ENCODE results near the gene OAS3.

DNA sequence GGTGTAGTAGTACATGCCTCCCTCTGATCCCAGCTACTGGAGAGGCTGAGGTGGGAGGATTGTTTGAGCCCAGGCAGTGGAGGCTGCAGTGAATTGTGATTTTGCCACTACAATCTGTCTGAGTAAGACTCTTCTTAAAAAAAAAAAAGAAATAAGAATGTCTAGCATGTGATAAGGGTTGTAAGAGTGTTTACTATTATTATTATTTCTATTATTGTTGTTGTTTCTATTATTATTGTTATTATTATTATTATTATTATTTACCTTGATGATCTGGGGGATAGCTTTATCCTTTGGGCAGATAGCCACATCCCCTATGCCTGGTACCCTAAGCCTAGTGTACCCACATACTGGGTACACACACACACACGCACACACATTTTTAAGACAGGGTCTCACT is 4.3 kb downstream of the OAS3 start:
- TF ChIP-seq, protein P1, sequence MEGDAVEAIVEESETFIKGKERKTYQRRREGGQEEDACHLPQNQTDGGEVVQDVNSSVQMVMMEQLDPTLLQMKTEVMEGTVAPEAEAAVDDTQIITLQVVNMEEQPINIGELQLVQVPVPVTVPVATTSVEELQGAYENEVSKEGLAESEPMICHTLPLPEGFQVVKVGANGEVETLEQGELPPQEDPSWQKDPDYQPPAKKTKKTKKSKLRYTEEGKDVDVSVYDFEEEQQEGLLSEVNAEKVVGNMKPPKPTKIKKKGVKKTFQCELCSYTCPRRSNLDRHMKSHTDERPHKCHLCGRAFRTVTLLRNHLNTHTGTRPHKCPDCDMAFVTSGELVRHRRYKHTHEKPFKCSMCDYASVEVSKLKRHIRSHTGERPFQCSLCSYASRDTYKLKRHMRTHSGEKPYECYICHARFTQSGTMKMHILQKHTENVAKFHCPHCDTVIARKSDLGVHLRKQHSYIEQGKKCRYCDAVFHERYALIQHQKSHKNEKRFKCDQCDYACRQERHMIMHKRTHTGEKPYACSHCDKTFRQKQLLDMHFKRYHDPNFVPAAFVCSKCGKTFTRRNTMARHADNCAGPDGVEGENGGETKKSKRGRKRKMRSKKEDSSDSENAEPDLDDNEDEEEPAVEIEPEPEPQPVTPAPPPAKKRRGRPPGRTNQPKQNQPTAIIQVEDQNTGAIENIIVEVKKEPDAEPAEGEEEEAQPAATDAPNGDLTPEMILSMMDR (IDR thresholded peaks at IDR 0.05) = no peak
- TF ChIP-seq POLR2A (IDR thresholded peaks at IDR 0.05) (no peak), POLR2AphosphoS5 (IDR thresholded peaks at IDR 0.05) (no peak)

Measured in suprapubic skin (tissue), 4 donors.